Measurements from ENCODE around the gene HIPK1.

Gene HIPK1

GRCh38 chr1:113928941-113929749, at the start of gene HIPK1:
Gene HIPK1, plus strand, starts transcription at chr1:113929324.
- DNase-seq = peak; percentile 92

- DNase-seq = no peak
Observed at GRCh38 chr1:113879739-113880038, 49.4 kb upstream of the HIPK1 start.

- DNase-seq = no peak
Observed at GRCh38 chr1:113881661-113882060, 47.5 kb upstream of the HIPK1 start.

- DNase-seq = no peak
Observed at GRCh38 chr1:113886417-113887401, 42.4 kb upstream of the HIPK1 start.

- no peak for DNase-seq
Observed at GRCh38 chr1:113887402-113888175, 41.5 kb upstream of the HIPK1 start, which contains the start of gene BCL2L15. Gene BCL2L15, minus strand, starts transcription at chr1:113887581. Its CDS starts 206 bp downstream, at chr1:113887375.

GRCh38 chr1:113890816-113891215, 38.3 kb upstream of the HIPK1 start:
- DNase-seq = no peak

GRCh38 chr1:113891631-113892220, 37.4 kb upstream of the HIPK1 start:
- DNase-seq = no peak

GRCh38 chr1:113893267-113893666, 35.9 kb upstream of the HIPK1 start:
- no peak for DNase-seq

GRCh38 chr1:113895098-113895497, 34.0 kb upstream of the HIPK1 start:
- no peak for DNase-seq

GRCh38 chr1:113895961-113896360, 33.2 kb upstream of the HIPK1 start:
- DNase-seq = no peak

GRCh38 chr1:113898241-113898814, 30.8 kb upstream of the HIPK1 start:
- DNase-seq = peak; percentile 21

- no peak for DNase-seq
Observed at GRCh38 chr1:113899111-113899510, 30.0 kb upstream of the HIPK1 start.

- peak; percentile 11 for DNase-seq
Observed at GRCh38 chr1:113901191-113901590, 27.9 kb upstream of the HIPK1 start.

GRCh38 chr1:113903501-113904292, 25.4 kb upstream of the HIPK1 start:
- DNase-seq = peak; percentile 18

GRCh38 chr1:113904293-113904673, 24.8 kb upstream of the HIPK1 start:
- DNase-seq = no peak

- peak; percentile 100 for DNase-seq
Observed at GRCh38 chr1:113904674-113905434, 24.3 kb upstream of the HIPK1 start, which contains the start of the genes AP4B1 and DCLRE1B. Gene AP4B1, minus strand, starts transcription at chr1:113904799. Its CDS starts 82 bp downstream, at chr1:113904717. Gene DCLRE1B, plus strand, starts transcription at chr1:113905326. Its CDS starts 261 bp downstream, at chr1:113905587.

- peak; percentile 31 for DNase-seq
Observed at GRCh38 chr1:113905435-113905861, 23.7 kb upstream of the HIPK1 start.

GRCh38 chr1:113912594-113913311, 16.4 kb upstream of the HIPK1 start:
- DNase-seq = no peak

- DNase-seq = no peak
Observed at GRCh38 chr1:113913312-113913668, 15.8 kb upstream of the HIPK1 start.
